RCC 7860 (cell line): Measurements from ENCODE around the gene FGF5.
A peak's percentile ranks its signal among the peaks of the same experiment; 100 is the strongest.

Source experiments
- DNase-seq: peaks from one replicate; pipeline ENCODE4 v3.0.0-alpha.2; 2015; ENCODE audit warnings: low spot score
- FAIRE-seq: peaks from 2 replicates; lab custom pipeline; 2012; peaks lifted over from hg19 to GRCh38; lab: Jason Lieb, UNC

The FGF5 gene

GRCh38 chr4:80252953-80253352, 13.5 kb upstream of the FGF5 start:
- FAIRE-seq (no peak), DNase-seq (no peak)

- FAIRE-seq: no peak
- DNase-seq: no peak
Observed at GRCh38 chr4:80253510-80253909, 13.0 kb upstream of the FGF5 start.

- FAIRE-seq (no peak), DNase-seq (no peak)
Observed at GRCh38 chr4:80254114-80254513, 12.3 kb upstream of the FGF5 start.

- no peak for FAIRE-seq
- no peak for DNase-seq
Observed at GRCh38 chr4:80255329-80256095, 11.0 kb upstream of the FGF5 start.

- FAIRE-seq (no peak), DNase-seq (no peak)
Observed at GRCh38 chr4:80257851-80258250, 8.6 kb upstream of the FGF5 start.

- FAIRE-seq (no peak), DNase-seq (no peak)
Observed at GRCh38 chr4:80259012-80259411, 7.5 kb upstream of the FGF5 start.

- no peak for DNase-seq
- no peak for FAIRE-seq
Observed at GRCh38 chr4:80259817-80260216, 6.6 kb upstream of the FGF5 start.

GRCh38 chr4:80261989-80262600, 4.4 kb upstream of the FGF5 start:
- DNase-seq (no peak), FAIRE-seq (no peak)

- no peak for FAIRE-seq
- DNase-seq: no peak
Observed at GRCh38 chr4:80263541-80264351, 2.7 kb upstream of the FGF5 start.

GRCh38 chr4:80264352-80264647, 2.2 kb upstream of the FGF5 start:
- no peak for DNase-seq
- no peak for FAIRE-seq

- no peak for DNase-seq
- FAIRE-seq: no peak
Observed at GRCh38 chr4:80264825-80265224, 1.6 kb upstream of the FGF5 start.

- DNase-seq (peak; percentile 61), FAIRE-seq (peak; percentile 68)
Observed at GRCh38 chr4:80265571-80266252, 752 bp upstream of the FGF5 start.

- FAIRE-seq (no peak), DNase-seq (peak; percentile 47)
Observed at GRCh38 chr4:80266902-80267380, 477 bp downstream of the FGF5 start.

GRCh38 chr4:80268081-80268823, 1.8 kb downstream of the FGF5 start:
- peak; percentile 4 for DNase-seq
- FAIRE-seq: no peak

GRCh38 chr4:80268936-80269335, 2.5 kb downstream of the FGF5 start:
- no peak for DNase-seq
- no peak for FAIRE-seq

GRCh38 chr4:80270321-80270720, 3.9 kb downstream of the FGF5 start:
- FAIRE-seq: no peak

GRCh38 chr4:80270868-80271267, 4.4 kb downstream of the FGF5 start:
- DNase-seq: no peak
- FAIRE-seq: no peak

More at GRCh38 chr4:80270321-80270720, 3.9 kb downstream of the FGF5 start:
- no peak for DNase-seq

- DNase-seq (no peak), FAIRE-seq (no peak)
Observed at GRCh38 chr4:80271801-80272200, 5.3 kb downstream of the FGF5 start.

- no peak for DNase-seq
- no peak for FAIRE-seq
Observed at GRCh38 chr4:80276931-80277330, 10.5 kb downstream of the FGF5 start.

GRCh38 chr4:80279751-80280150, 13.3 kb downstream of the FGF5 start:
- DNase-seq: no peak

GRCh38 chr4:80286451-80286850, 20.0 kb downstream of the FGF5 start:
- DNase-seq: no peak

More at GRCh38 chr4:80279751-80280150, 13.3 kb downstream of the FGF5 start:
- no peak for FAIRE-seq

More at GRCh38 chr4:80286451-80286850, 20.0 kb downstream of the FGF5 start:
- no peak for FAIRE-seq
